Measurements from ENCODE around the gene DBNDD1.

Gene DBNDD1

GRCh38 chr16:89990799-89991198 lies 28.5 kb downstream of the DBNDD1 start:
- in situ Hi-C loops (cut with HindIII; ENCODE audit: low sequenced_read_pairs) = no loop called here
- no peak for DNase-seq (ENCODE audit: low read depth)
- TF ChIP-seq CTCF (IDR thresholded peaks at IDR 0.05; ENCODE audit: low read depth, low read length, missing control alignments) = no peak
- no peak overlapping the region for H3K4me3 ChIP-seq (ENCODE audit: low read depth, low read length)

- no peak overlapping the region for H3K4me3 ChIP-seq (ENCODE audit: low read depth, low read length)
- TF ChIP-seq CTCF (IDR thresholded peaks at IDR 0.05; ENCODE audit: low read depth, low read length, missing control alignments) = no peak
- DNase-seq (ENCODE audit: low read depth) = no peak
- in situ Hi-C loops (cut with HindIII; ENCODE audit: low sequenced_read_pairs) = no loop called here
These were observed 30.3 kb downstream of the DBNDD1 start for GRCh38 chr16:89988951-89989350.

GRCh38 chr16:89987169-89987568 lies 32.1 kb downstream of the DBNDD1 start:
- in situ Hi-C loops (cut with HindIII; ENCODE audit: low sequenced_read_pairs) = no loop called here
- DNase-seq (ENCODE audit: low read depth) = no peak
- no peak for TF ChIP-seq CTCF (IDR thresholded peaks at IDR 0.05; ENCODE audit: low read depth, low read length, missing control alignments)
- H3K4me3 ChIP-seq (ENCODE audit: low read depth, low read length) = no peak overlapping the region

- no peak for TF ChIP-seq CTCF (IDR thresholded peaks at IDR 0.05; ENCODE audit: low read depth, low read length, missing control alignments)
- no peak overlapping the region for H3K4me3 ChIP-seq (ENCODE audit: low read depth, low read length)
- in situ Hi-C loops (cut with HindIII; ENCODE audit: low sequenced_read_pairs) = no loop called here
- DNase-seq (ENCODE audit: low read depth) = no peak
These were observed 32.7 kb downstream of the DBNDD1 start for GRCh38 chr16:89986600-89986999.

- no peak for DNase-seq (ENCODE audit: low read depth)
- in situ Hi-C loops (cut with HindIII; ENCODE audit: low sequenced_read_pairs) = no loop called here
- no peak for TF ChIP-seq CTCF (IDR thresholded peaks at IDR 0.05; ENCODE audit: low read depth, low read length, missing control alignments)
- no peak overlapping the region for H3K4me3 ChIP-seq (ENCODE audit: low read depth, low read length)
These were observed 34.0 kb downstream of the DBNDD1 start for GRCh38 chr16:89985219-89985618.

GRCh38 chr16:89984216-89984615 lies 35.0 kb downstream of the DBNDD1 start:
- no peak for TF ChIP-seq CTCF (IDR thresholded peaks at IDR 0.05; ENCODE audit: low read depth, low read length, missing control alignments)
- no peak overlapping the region for H3K4me3 ChIP-seq (ENCODE audit: low read depth, low read length)
- no peak for DNase-seq (ENCODE audit: low read depth)
- in situ Hi-C loops (cut with HindIII; ENCODE audit: low sequenced_read_pairs) = no loop called here

- no peak for DNase-seq (ENCODE audit: low read depth)
- H3K4me3 ChIP-seq (ENCODE audit: low read depth, low read length) = no peak overlapping the region
- TF ChIP-seq CTCF (IDR thresholded peaks at IDR 0.05; ENCODE audit: low read depth, low read length, missing control alignments) = no peak
- in situ Hi-C loops (cut with HindIII; ENCODE audit: low sequenced_read_pairs) = no loop called here
These were observed 35.7 kb downstream of the DBNDD1 start for GRCh38 chr16:89983536-89983935.

Measured in astrocyte of the cerebellum (primary cell).